HG02938 (cell line): ENCODE results near the gene ARMH3.
"Not testable (repeated sequence)": the region's sequence is repeated elsewhere in the genome, so short reads cannot be mapped to it uniquely, and the experiment has no call there.

Experiments
- ATAC-seq: cut with Tn5 transposase; IDR thresholded peaks from one replicate; pipeline ENCODE4 v1.9.1; 2021; ENCODE audit warnings: mild to moderate bottlenecking, moderate library complexity; ENCODE audit not compliant: unreplicated experiment

The ARMH3 gene

GRCh38 chr10:101993221-101993620 lies 62.8 kb downstream of the ARMH3 start:
- ATAC-seq: no peak

- ATAC-seq: no peak
Observed at GRCh38 chr10:101987136-101987535, 68.8 kb downstream of the ARMH3 start.

GRCh38 chr10:101986624-101986971 lies 69.4 kb downstream of the ARMH3 start:
- ATAC-seq: no peak

- not testable (repeated sequence) for ATAC-seq
Observed at GRCh38 chr10:101980677-101981076, 75.3 kb downstream of the ARMH3 start.

GRCh38 chr10:101974091-101974971 lies 81.6 kb downstream of the ARMH3 start:
- ATAC-seq: no peak

- ATAC-seq: no peak
Observed at GRCh38 chr10:101972761-101973160, 83.2 kb downstream of the ARMH3 start.

- ATAC-seq: no peak
Observed at GRCh38 chr10:101969412-101969922, 86.5 kb downstream of the ARMH3 start.

GRCh38 chr10:101968940-101969321 lies 87.0 kb downstream of the ARMH3 start:
- ATAC-seq: no peak

- ATAC-seq: no peak
Observed at GRCh38 chr10:101968286-101968939, 87.6 kb downstream of the ARMH3 start.

GRCh38 chr10:101967713-101968112 lies 88.3 kb downstream of the ARMH3 start:
- no peak for ATAC-seq

- ATAC-seq: no peak
Observed at GRCh38 chr10:101967119-101967518, 88.9 kb downstream of the ARMH3 start.

- no peak for ATAC-seq
Observed at GRCh38 chr10:101965075-101965765, 90.8 kb downstream of the ARMH3 start.

GRCh38 chr10:101961591-101962498 lies 94.1 kb downstream of the ARMH3 start:
- no peak for ATAC-seq

GRCh38 chr10:101960879-101961395 lies 95.0 kb downstream of the ARMH3 start:
- ATAC-seq: no peak

- no peak for ATAC-seq
Observed at GRCh38 chr10:101959346-101959916, 96.5 kb downstream of the ARMH3 start.

- no peak for ATAC-seq
Observed at GRCh38 chr10:101958691-101959090, 97.3 kb downstream of the ARMH3 start.

GRCh38 chr10:101956898-101957297 lies 99.1 kb downstream of the ARMH3 start:
- no peak for ATAC-seq

- ATAC-seq: no peak
Observed at GRCh38 chr10:101956117-101956516, 99.9 kb downstream of the ARMH3 start.

- ATAC-seq: no peak
Observed at GRCh38 chr10:101952191-101952590, 103.8 kb downstream of the ARMH3 start.

- no peak for ATAC-seq
Observed at GRCh38 chr10:101950213-101950612, 105.8 kb downstream of the ARMH3 start.
